GM12801 (cell line): ENCODE data around the gene HERPUD1.

ENCODE experiments used
- CTCF ChIP-seq: IDR thresholded peaks from one replicate; pipeline ENCODE4 v1.5.1; 2011; ENCODE audit warnings: control low read depth; ENCODE audit not compliant: insufficient read length; ENCODE audit errors: extremely low read depth

HERPUD1 gene

GRCh38 chr16:56889206-56889605 is 42.7 kb upstream of the HERPUD1 start:
- TF ChIP-seq CTCF: no peak

GRCh38 chr16:56891685-56892084 is 40.3 kb upstream of the HERPUD1 start:
- TF ChIP-seq CTCF: no peak

GRCh38 chr16:56892705-56893104 is 39.2 kb upstream of the HERPUD1 start:
- no peak for TF ChIP-seq CTCF

GRCh38 chr16:56894331-56894917 is 37.5 kb upstream of the HERPUD1 start:
- no peak for TF ChIP-seq CTCF

DNA sequence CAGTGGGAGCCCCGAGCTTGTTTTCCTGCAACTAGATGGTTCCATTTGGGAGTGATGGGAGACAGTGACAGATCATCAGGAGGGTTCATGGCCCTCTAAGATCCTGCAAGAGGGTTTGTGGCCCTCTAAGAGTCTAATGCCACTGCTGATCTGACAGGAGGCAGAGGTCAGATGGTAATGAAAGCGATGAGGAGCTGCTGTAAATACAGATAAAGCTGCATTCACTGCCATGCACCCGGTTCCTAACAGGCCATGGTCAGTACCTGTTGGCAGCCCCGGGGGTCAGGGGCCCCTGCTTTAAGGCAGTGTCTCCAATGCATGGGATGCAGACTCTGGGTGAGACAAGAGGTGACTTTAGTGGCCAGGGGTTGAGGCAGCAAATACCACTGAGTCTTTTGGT is 36.1 kb upstream of the HERPUD1 start:
- no peak for TF ChIP-seq CTCF

DNA sequence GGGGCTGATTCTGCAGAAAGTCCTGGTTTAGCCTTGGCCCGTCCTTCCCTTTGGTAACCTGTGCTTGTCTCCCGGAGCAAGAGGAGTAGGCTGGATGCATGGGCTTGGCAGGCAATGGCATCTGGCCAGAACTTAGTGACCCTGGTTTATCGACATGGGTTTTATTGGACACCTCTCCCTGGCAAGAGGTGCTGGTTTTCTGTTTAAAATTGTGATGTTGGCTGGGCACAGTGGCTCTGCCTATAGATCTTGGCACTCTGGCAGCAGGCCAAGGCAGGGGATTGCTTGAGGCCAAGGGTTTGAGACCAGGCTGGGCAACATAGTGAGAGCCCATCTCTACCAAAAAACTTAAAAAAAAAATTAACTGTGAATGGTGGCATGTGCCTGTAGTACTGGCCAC is 35.7 kb upstream of the HERPUD1 start:
- TF ChIP-seq CTCF: no peak

DNA sequence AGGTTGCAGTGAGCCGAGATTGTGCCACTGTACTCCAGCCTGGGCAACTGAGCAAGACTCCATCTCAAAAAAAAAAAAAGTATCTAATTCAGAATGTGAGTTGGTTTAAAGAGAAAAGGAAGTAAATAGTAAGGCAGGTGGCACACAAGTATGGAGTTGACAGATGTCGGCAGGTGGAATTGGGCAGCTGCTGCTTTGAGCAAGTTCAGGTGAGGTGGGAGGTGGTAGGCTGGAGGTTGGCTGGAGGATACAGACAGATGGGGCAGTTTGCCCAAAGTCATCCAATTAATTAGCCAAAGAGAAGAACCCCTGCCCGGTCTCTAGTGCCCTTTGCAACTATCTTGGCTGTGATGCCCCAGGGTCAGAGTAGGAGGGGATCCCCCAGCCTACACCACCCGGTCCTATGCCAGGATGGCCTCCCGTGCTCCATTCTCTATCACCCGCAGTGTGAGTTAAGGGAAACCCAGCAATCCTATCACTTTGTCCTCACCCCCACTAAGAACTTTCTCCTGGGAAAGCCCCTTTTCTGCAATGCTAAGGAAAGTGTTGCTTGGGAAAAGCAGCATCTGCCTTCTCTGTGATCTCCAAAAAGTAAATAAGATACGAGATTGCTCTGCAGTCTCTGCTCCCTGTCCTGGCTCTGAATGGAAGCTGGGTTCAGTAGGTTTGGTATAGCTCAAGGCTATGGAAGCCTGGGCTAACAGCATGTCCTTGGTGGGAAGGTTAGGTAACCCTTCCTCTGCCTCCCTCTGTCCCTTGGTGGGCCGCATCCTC is 34.7 kb upstream of the HERPUD1 start:
- no peak for TF ChIP-seq CTCF
